ENCODE results near the gene STRADB. TPM values are rescaled to one million over a fixed set of nuclear protein-coding genes. Genes with fewer than 3 reads are reported as not detected.
"Not testable (repeated sequence)": the region's sequence is repeated elsewhere in the genome, so short reads cannot be mapped to it uniquely, and the experiment has no call there.

STRADB gene
- total and polyA plus RNA-seq, 2 donors: 19.5 to 21.3 TPM

- no peaks in the 10 kb centered on the region for H3K4me1 ChIP-seq (ENCODE audit: control insufficient read depth in 2 of 2, insufficient read depth in 2 of 2, low read length in 2 of 2)
- H3K27ac ChIP-seq (ENCODE audit: low read depth in 1 of 2, low read length in 1 of 2): no peak overlapping the region
- 90% methylated on average over 3 of the region's 3 CpGs for WGBS
- peaks cover 0 to 24% of the 10 kb centered on the region in 2 donors for H3K36me3 ChIP-seq (ENCODE audit: control insufficient read depth in 2 of 2, insufficient read depth in 2 of 2, low read length in 1 of 2)
- no peaks in the 10 kb centered on the region for H3K27me3 ChIP-seq (ENCODE audit: control insufficient read depth in 2 of 2, insufficient read depth in 1 of 2, low read length in 1 of 2)
- no peak for DNase-seq (ENCODE audit: low read depth in 6 of 9, low spot score in 9 of 9)
- H3K4me3 ChIP-seq (ENCODE audit: low read length in 2 of 2): no peak overlapping the region
- H3K9me3 ChIP-seq (ENCODE audit: control insufficient read depth in 2 of 2, insufficient read depth in 1 of 2, low read length in 1 of 2): no peaks in the 10 kb centered on the region
Measured at GRCh38 chr2:201471732-201472393, 20.3 kb downstream of the STRADB start.

- no peak for DNase-seq (ENCODE audit: low read depth in 6 of 9, low spot score in 9 of 9)
- Histone ChIP-seq H3K9me3 (ENCODE audit: control insufficient read depth in 2 of 2, insufficient read depth in 1 of 2, low read length in 1 of 2) (no peaks in the 10 kb centered on the region), H3K27ac (ENCODE audit: low read depth in 1 of 2, low read length in 1 of 2) (no peak overlapping the region), H3K36me3 (ENCODE audit: control insufficient read depth in 2 of 2, insufficient read depth in 2 of 2, low read length in 1 of 2) (peaks cover 0 to 24% of the 10 kb centered on the region in 2 donors), H3K4me1 (ENCODE audit: control insufficient read depth in 2 of 2, insufficient read depth in 2 of 2, low read length in 2 of 2) (no peaks in the 10 kb centered on the region), H3K27me3 (ENCODE audit: control insufficient read depth in 2 of 2, insufficient read depth in 1 of 2, low read length in 1 of 2) (no peaks in the 10 kb centered on the region), H3K4me3 (ENCODE audit: low read length in 2 of 2) (no peak overlapping the region)
- WGBS: 98% methylated on average over 3 of the region's 3 CpGs
Measured at GRCh38 chr2:201472411-201472810, 20.9 kb downstream of the STRADB start.

- Histone ChIP-seq H3K4me1 (ENCODE audit: control insufficient read depth in 2 of 2, insufficient read depth in 2 of 2, low read length in 2 of 2) (no peaks in the 10 kb centered on the region), H3K36me3 (ENCODE audit: control insufficient read depth in 2 of 2, insufficient read depth in 2 of 2, low read length in 1 of 2) (peaks cover 2% of the 10 kb centered on the region in 2 donors), H3K27me3 (ENCODE audit: control insufficient read depth in 2 of 2, insufficient read depth in 1 of 2, low read length in 1 of 2) (no peaks in the 10 kb centered on the region), H3K27ac (ENCODE audit: low read depth in 1 of 2, low read length in 1 of 2) (no peak overlapping the region), H3K4me3 (ENCODE audit: low read length in 2 of 2) (no peak overlapping the region), H3K9me3 (ENCODE audit: control insufficient read depth in 2 of 2, insufficient read depth in 1 of 2, low read length in 1 of 2) (no peaks in the 10 kb centered on the region)
- 98% methylated on average over 4 of the region's 4 CpGs for WGBS
- DNase-seq (ENCODE audit: low read depth in 6 of 9, low spot score in 9 of 9): no peak
Measured at GRCh38 chr2:201482543-201482942, 31.0 kb downstream of the STRADB start.

- WGBS: 0% methylated on average over 1 of the region's 1 CpG
- H3K36me3 ChIP-seq (ENCODE audit: control insufficient read depth in 2 of 2, insufficient read depth in 2 of 2, low read length in 1 of 2): peaks cover 2% of the 10 kb centered on the region in 2 donors
- H3K27ac ChIP-seq (ENCODE audit: low read depth in 1 of 2, low read length in 1 of 2): no peak overlapping the region
- no peak for DNase-seq (ENCODE audit: low read depth in 6 of 9, low spot score in 9 of 9)
- H3K27me3 ChIP-seq (ENCODE audit: control insufficient read depth in 2 of 2, insufficient read depth in 1 of 2, low read length in 1 of 2): no peaks in the 10 kb centered on the region
- H3K4me1 ChIP-seq (ENCODE audit: control insufficient read depth in 2 of 2, insufficient read depth in 2 of 2, low read length in 2 of 2): no peaks in the 10 kb centered on the region
- H3K4me3 ChIP-seq (ENCODE audit: low read length in 2 of 2): no peak overlapping the region
- H3K9me3 ChIP-seq (ENCODE audit: control insufficient read depth in 2 of 2, insufficient read depth in 1 of 2, low read length in 1 of 2): no peaks in the 10 kb centered on the region
Measured at GRCh38 chr2:201483342-201483741, 31.8 kb downstream of the STRADB start.

GRCh38 chr2:201483758-201484157, 32.2 kb downstream of the STRADB start:
- not testable (repeated sequence) for H3K36me3 ChIP-seq (ENCODE audit: control insufficient read depth in 2 of 2, insufficient read depth in 2 of 2, low read length in 1 of 2); H3K4me1 ChIP-seq (ENCODE audit: control insufficient read depth in 2 of 2, insufficient read depth in 2 of 2, low read length in 2 of 2); DNase-seq (ENCODE audit: low read depth in 6 of 9, low spot score in 9 of 9); H3K4me3 ChIP-seq (ENCODE audit: low read length in 2 of 2); H3K9me3 ChIP-seq (ENCODE audit: control insufficient read depth in 2 of 2, insufficient read depth in 1 of 2, low read length in 1 of 2); H3K27ac ChIP-seq (ENCODE audit: low read depth in 1 of 2, low read length in 1 of 2); H3K27me3 ChIP-seq (ENCODE audit: control insufficient read depth in 2 of 2, insufficient read depth in 1 of 2, low read length in 1 of 2)
- 94% methylated on average over 4 of the region's 4 CpGs for WGBS

GRCh38 chr2:201484805-201485204, 33.3 kb downstream of the STRADB start:
- no peaks in the 10 kb centered on the region for H3K27me3 ChIP-seq (ENCODE audit: control insufficient read depth in 2 of 2, insufficient read depth in 1 of 2, low read length in 1 of 2)
- no peak overlapping the region for H3K4me3 ChIP-seq (ENCODE audit: low read length in 2 of 2)
- peaks cover 2% of the 10 kb centered on the region in 2 donors for H3K36me3 ChIP-seq (ENCODE audit: control insufficient read depth in 2 of 2, insufficient read depth in 2 of 2, low read length in 1 of 2)
- H3K9me3 ChIP-seq (ENCODE audit: control insufficient read depth in 2 of 2, insufficient read depth in 1 of 2, low read length in 1 of 2): no peaks in the 10 kb centered on the region
- no peaks in the 10 kb centered on the region for H3K4me1 ChIP-seq (ENCODE audit: control insufficient read depth in 2 of 2, insufficient read depth in 2 of 2, low read length in 2 of 2)
- DNase-seq (ENCODE audit: low read depth in 6 of 9, low spot score in 9 of 9): no peak
- no peak overlapping the region for H3K27ac ChIP-seq (ENCODE audit: low read depth in 1 of 2, low read length in 1 of 2)
- 76% methylated on average over 4 of the region's 4 CpGs for WGBS

- H3K9me3 ChIP-seq (ENCODE audit: control insufficient read depth in 2 of 2, insufficient read depth in 1 of 2, low read length in 1 of 2): no peaks in the 10 kb centered on the region
- H3K4me1 ChIP-seq (ENCODE audit: control insufficient read depth in 2 of 2, insufficient read depth in 2 of 2, low read length in 2 of 2): no peaks in the 10 kb centered on the region
- H3K27me3 ChIP-seq (ENCODE audit: control insufficient read depth in 2 of 2, insufficient read depth in 1 of 2, low read length in 1 of 2): no peaks in the 10 kb centered on the region
- 97% methylated on average over 4 of the region's 4 CpGs for WGBS
- H3K4me3 ChIP-seq (ENCODE audit: low read length in 2 of 2): no peak overlapping the region
- no peak for DNase-seq (ENCODE audit: low read depth in 6 of 9, low spot score in 9 of 9)
- no peak overlapping the region for H3K27ac ChIP-seq (ENCODE audit: low read depth in 1 of 2, low read length in 1 of 2)
- H3K36me3 ChIP-seq (ENCODE audit: control insufficient read depth in 2 of 2, insufficient read depth in 2 of 2, low read length in 1 of 2): no peaks in the 10 kb centered on the region
Measured at GRCh38 chr2:201490291-201490690, 38.8 kb downstream of the STRADB start.

GRCh38 chr2:201496785-201497184, 45.2 kb downstream of the STRADB start:
- Histone ChIP-seq H3K27me3 (ENCODE audit: control insufficient read depth in 2 of 2, insufficient read depth in 1 of 2, low read length in 1 of 2) (no peaks in the 10 kb centered on the region), H3K36me3 (ENCODE audit: control insufficient read depth in 2 of 2, insufficient read depth in 2 of 2, low read length in 1 of 2) (no peaks in the 10 kb centered on the region), H3K9me3 (ENCODE audit: control insufficient read depth in 2 of 2, insufficient read depth in 1 of 2, low read length in 1 of 2) (no peaks in the 10 kb centered on the region), H3K4me1 (ENCODE audit: control insufficient read depth in 2 of 2, insufficient read depth in 2 of 2, low read length in 2 of 2) (no peaks in the 10 kb centered on the region), H3K27ac (ENCODE audit: low read depth in 1 of 2, low read length in 1 of 2) (no peak overlapping the region), H3K4me3 (ENCODE audit: low read length in 2 of 2) (no peak overlapping the region)
- DNase-seq (ENCODE audit: low read depth in 6 of 9, low spot score in 9 of 9): no peak
- 99% methylated on average over 1 of the region's 1 CpG for WGBS

GRCh38 chr2:201500534-201500933, 49.0 kb downstream of the STRADB start:
- DNase-seq (ENCODE audit: low read depth in 6 of 9, low spot score in 9 of 9): no peak
- no peaks in the 10 kb centered on the region for H3K27me3 ChIP-seq (ENCODE audit: control insufficient read depth in 2 of 2, insufficient read depth in 1 of 2, low read length in 1 of 2)
- H3K4me3 ChIP-seq (ENCODE audit: low read length in 2 of 2): no peak overlapping the region
- peaks cover 0 to 7% of the 10 kb centered on the region in 2 donors for H3K9me3 ChIP-seq (ENCODE audit: control insufficient read depth in 2 of 2, insufficient read depth in 1 of 2, low read length in 1 of 2)
- no peaks in the 10 kb centered on the region for H3K36me3 ChIP-seq (ENCODE audit: control insufficient read depth in 2 of 2, insufficient read depth in 2 of 2, low read length in 1 of 2)
- no peak overlapping the region for H3K27ac ChIP-seq (ENCODE audit: low read depth in 1 of 2, low read length in 1 of 2)
- no peaks in the 10 kb centered on the region for H3K4me1 ChIP-seq (ENCODE audit: control insufficient read depth in 2 of 2, insufficient read depth in 2 of 2, low read length in 2 of 2)
- WGBS: 92% methylated on average over 3 of the region's 3 CpGs
